Upper lobe of left lung (tissue), 6 donors: ENCODE results near the gene JMJD8. TPM values are rescaled to one million over a fixed set of nuclear protein-coding genes. Genes with fewer than 3 reads are reported as not detected.

ENCODE experiments used
- ATAC-seq, 2 donors: fragments of 200-7000 bp; cut with Tn5 transposase; one replicate each; pipeline ENCODE4 v1.9.1; 2022; ENCODE audit warnings: mild to moderate bottlenecking in 2 of 2, moderate library complexity in 2 of 2; ENCODE audit not compliant: low FRiP score in 2 of 2
- DNase-seq, 2 donors: peaks; one replicate each; pipeline ENCODE4 v3.0.0-alpha.2; 2019 to 2020
- H3K27ac ChIP-seq, 4 donors: fragments of 200-600 bp; sonication (generic); one replicate each; pipeline ENCODE4 v1.5.1; 2016 to 2019
- H3K27me3 ChIP-seq, 4 donors: fragments of 200-600 bp; sonication (generic); one replicate each; pipeline ENCODE4 v1.5.1; 2017 to 2019
- H3K36me3 ChIP-seq, 4 donors: fragments of 200-600 bp; sonication (generic); one replicate each; pipeline ENCODE4 v1.5.1; 2016 to 2019
- H3K4me1 ChIP-seq, 4 donors: fragments of 200-600 bp; sonication (generic); one replicate each; pipeline ENCODE4 v1.5.1; 2018 to 2019
- H3K4me3 ChIP-seq, 4 donors: fragments of 200-600 bp; sonication (generic); one replicate each; pipeline ENCODE4 v1.5.1; 2017 to 2019; ENCODE audit warnings: mild to moderate bottlenecking in 2 of 4, moderate library complexity in 1 of 4
- H3K9me3 ChIP-seq, 4 donors: fragments of 200-600 bp; sonication (generic); one replicate each; pipeline ENCODE4 v1.5.1; 2018 to 2019
- EP300 ChIP-seq, 4 donors: sonication (generic); formaldehyde crosslinking; IDR thresholded peaks; one replicate each; pipeline ENCODE4 v1.5.1; 2017; ENCODE audit warnings: antibody characterized with exemption in 4 of 4, control low read depth in 2 of 4
- POLR2A ChIP-seq, 4 donors: fragments of 450-650 bp; IDR thresholded peaks; one replicate each; pipeline ENCODE4 v1.5.1; 2016 to 2017; ENCODE audit warnings: antibody characterized with exemption in 4 of 4, mild to moderate bottlenecking in 2 of 4
- POLR2AphosphoS5 ChIP-seq, 2 donors: sonication (generic); formaldehyde crosslinking; IDR thresholded peaks; one replicate each; pipeline ENCODE4 v1.5.1; 2017; ENCODE audit warnings: antibody characterized with exemption in 2 of 2
- WGBS, 2 donors: methylation state at CpG; one replicate each; pipeline ENCODE4 v1.1.5; 2017 to 2018; 5-methylcytosine and 5-hydroxymethylcytosine counted together
- total RNA-seq, 6 donors: library from RNA; depleted of rRNA in 4 of 6; stranded (reverse); fragments of >200 nt in 4 of 6; gene quantifications; one replicate each; pipeline versions ENCODE4 v1.1.0 to v1.2.1, GENCODE V29; 2016 to 2021
- TF ChIP-seq, protein P1 (sequence below), 6 experiments: fragments of 450-650 bp in 4 of 6; fragments of 200-600 bp in 2 of 6; sonication (generic) in 2 of 6; IDR thresholded peaks; one replicate each; pipeline ENCODE4 v1.5.1; 2016 to 2019; ENCODE audit warnings: antibody characterized with exemption in 6 of 6
- donor health status: DM: no; HTN: no; CAD: no; lungs with moderate emphysema.
- donor health status: DM: no; HTN: yes; CAD: no; lungs with severe emphysema.

The JMJD8 gene, protein sequence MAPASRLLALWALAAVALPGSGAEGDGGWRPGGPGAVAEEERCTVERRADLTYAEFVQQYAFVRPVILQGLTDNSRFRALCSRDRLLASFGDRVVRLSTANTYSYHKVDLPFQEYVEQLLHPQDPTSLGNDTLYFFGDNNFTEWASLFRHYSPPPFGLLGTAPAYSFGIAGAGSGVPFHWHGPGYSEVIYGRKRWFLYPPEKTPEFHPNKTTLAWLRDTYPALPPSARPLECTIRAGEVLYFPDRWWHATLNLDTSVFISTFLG
- total RNA-seq, result 100 to 1,000 TPM in 1 of 6 donors, 10 to 100 TPM in 5; 60.0 to 109 (median 65.5) TPM

DNA sequence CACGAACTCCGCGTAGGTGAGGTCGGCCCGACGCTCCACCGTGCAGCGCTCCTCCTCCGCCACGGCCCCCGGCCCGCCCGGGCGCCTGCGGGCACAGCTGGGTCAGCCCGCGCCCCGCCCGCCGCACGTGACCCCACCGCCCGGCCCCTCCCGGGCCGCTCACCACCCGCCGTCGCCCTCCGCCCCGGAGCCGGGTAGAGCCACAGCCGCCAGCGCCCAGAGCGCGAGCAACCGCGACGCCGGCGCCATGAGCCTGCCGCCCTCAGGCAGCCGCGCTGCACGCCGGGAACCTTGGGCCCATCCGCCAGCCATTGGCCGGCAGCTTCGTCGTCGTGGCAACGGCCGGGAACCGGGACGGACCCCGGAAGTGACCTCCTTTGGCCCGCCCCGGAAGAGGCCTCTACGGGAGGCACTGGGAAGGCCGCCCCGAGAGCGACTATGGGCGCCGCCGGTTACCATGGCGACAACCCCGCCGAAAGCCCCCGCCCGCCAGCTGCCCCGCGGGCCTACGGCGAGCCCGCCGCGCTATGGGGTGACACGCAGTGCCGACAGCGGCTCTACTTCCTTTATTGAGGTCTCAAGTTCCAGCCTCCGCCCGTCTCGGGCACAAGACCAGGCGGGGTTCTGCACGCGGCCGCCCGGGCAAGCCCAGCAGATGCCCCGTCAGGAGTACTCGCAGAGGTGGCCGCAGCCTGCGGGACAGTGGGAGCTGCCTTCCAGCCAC is at the start of gene JMJD8:
Gene JMJD8 (minus strand): TSS at position 264 of the 724 bp plus-strand sequence. CDS start 15 bp downstream, at position 249.
- TF ChIP-seq EP300 (IDR thresholded peaks at IDR 0.05), result no peak
- TF ChIP-seq, protein P1, sequence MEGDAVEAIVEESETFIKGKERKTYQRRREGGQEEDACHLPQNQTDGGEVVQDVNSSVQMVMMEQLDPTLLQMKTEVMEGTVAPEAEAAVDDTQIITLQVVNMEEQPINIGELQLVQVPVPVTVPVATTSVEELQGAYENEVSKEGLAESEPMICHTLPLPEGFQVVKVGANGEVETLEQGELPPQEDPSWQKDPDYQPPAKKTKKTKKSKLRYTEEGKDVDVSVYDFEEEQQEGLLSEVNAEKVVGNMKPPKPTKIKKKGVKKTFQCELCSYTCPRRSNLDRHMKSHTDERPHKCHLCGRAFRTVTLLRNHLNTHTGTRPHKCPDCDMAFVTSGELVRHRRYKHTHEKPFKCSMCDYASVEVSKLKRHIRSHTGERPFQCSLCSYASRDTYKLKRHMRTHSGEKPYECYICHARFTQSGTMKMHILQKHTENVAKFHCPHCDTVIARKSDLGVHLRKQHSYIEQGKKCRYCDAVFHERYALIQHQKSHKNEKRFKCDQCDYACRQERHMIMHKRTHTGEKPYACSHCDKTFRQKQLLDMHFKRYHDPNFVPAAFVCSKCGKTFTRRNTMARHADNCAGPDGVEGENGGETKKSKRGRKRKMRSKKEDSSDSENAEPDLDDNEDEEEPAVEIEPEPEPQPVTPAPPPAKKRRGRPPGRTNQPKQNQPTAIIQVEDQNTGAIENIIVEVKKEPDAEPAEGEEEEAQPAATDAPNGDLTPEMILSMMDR (IDR thresholded peaks at IDR 0.05), result peak in 1 of 6 experiments; percentile 29
- peak; percentile 75 to 82 for TF ChIP-seq POLR2AphosphoS5 (IDR thresholded peaks at IDR 0.05)
- TF ChIP-seq POLR2A (IDR thresholded peaks at IDR 0.05), result peak in 1 of 4 donors; percentile 74
- no peaks in the 10 kb centered on the region for H3K27me3 ChIP-seq
- H3K36me3 ChIP-seq, result peaks cover 8 to 39% (median 23%) of the 10 kb centered on the region in 4 donors
- DNase-seq (peak; percentile 98), ATAC-seq (peak; percentile 85 to 86)
- H3K27ac ChIP-seq, result peak within 1 kb of the TSS; percentile 67 to 86 (median 82)
- H3K4me3 ChIP-seq, result peak within 1 kb of the TSS; percentile 69 to 84 (median 77)
- 0 to 5% methylated on average over 12 to 41 of the region's 91 CpGs for WGBS, 2 donors
- H3K9me3 ChIP-seq, result no peaks in the 10 kb centered on the region
- H3K4me1 ChIP-seq, result peaks cover 47 to 76% (median 57%) of the 10 kb centered on the region in 4 donors

DNA sequence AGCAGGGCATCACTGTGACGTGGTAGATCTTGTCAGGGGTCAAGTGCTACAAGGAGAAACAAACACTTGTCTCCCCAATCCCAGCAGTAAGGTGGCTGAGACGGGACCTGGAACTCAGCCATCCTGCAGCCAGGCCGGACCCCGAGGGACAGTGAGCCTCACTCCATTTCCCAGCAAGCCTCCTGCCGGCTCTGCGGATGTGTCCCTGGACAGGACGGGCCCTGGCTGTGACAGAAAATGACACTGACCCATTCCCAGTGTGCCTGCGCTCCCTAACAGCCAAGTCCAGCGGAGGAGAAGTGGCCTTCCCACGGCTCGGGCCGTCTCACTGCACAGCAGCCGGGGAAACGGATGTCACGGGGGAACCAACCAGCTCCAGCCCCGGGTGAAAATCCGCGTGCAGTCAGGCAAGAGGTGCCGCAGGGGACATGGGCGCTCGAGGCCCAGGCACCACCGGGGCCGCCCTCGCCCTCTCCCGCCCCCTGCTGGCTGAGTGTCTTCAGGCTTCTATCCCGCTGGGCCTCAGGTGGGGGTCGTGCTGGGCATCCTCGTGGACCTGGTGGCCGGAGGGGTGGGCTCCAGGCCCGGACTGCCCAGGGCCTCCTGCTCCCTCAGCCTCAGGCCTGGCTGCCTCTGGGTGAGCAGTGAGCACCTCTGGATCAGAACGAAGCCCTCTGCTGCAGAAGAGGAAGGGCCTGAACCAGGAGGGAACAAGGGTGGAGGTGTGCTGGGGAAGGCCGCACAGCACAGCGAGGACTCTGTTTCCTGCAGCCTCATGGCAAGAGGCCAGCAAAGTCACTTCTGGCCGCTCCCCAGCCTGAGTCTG is 49.5 kb upstream of the JMJD8 start:
- no peak overlapping the region for H3K27ac ChIP-seq
- no peaks in the 10 kb centered on the region for H3K27me3 ChIP-seq
- no peak overlapping the region for H3K4me3 ChIP-seq
- peak in 1 of 2 donors; percentile 85 for DNase-seq
- no peak for TF ChIP-seq POLR2AphosphoS5 (IDR thresholded peaks at IDR 0.05)
- no peak for TF ChIP-seq EP300 (IDR thresholded peaks at IDR 0.05)
- no peak for TF ChIP-seq POLR2A (IDR thresholded peaks at IDR 0.05)
- TF ChIP-seq, protein P1 (IDR thresholded peaks at IDR 0.05), result peak in 1 of 6 experiments; percentile 31
- peaks cover 3 to 5% (median 4%) of the 10 kb centered on the region in 4 donors for H3K4me1 ChIP-seq
- WGBS, 2 donors, result 92 to 98% methylated on average over 14 to 17 of the region's 34 CpGs
- peaks cover 2 to 77% (median 49%) of the 10 kb centered on the region in 4 donors for H3K36me3 ChIP-seq
- no peaks in the 10 kb centered on the region for H3K9me3 ChIP-seq
- ATAC-seq, result peak in 1 of 2 donors; percentile 26

DNA sequence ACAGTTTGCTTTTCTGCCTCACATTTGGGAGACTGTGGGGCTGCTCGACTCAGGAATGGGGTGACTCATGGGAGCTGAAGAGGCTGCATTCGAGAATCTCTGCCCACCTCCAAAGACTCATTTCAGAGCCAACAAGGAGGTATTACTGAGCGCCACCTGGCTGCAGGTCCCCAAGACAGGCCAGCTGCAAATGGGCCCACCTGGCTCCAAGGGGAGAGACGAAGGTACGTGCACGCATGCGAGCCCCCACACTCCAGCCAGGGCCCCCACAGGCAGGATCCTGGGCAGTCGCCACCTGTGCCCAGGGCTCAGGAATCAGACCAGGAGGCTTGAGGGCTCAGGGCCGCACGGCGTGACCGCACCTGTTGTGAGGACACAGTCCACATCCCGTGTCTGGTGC is 48.8 kb upstream of the JMJD8 start:
- TF ChIP-seq EP300 (IDR thresholded peaks at IDR 0.05) (no peak), POLR2A (IDR thresholded peaks at IDR 0.05) (no peak)
- TF ChIP-seq, protein P1 (IDR thresholded peaks at IDR 0.05), result no peak
- Histone ChIP-seq H3K36me3 (peaks cover 2 to 74% (median 49%) of the 10 kb centered on the region in 4 donors), H3K4me3 (no peak overlapping the region), H3K27ac (no peak overlapping the region), H3K9me3 (no peaks in the 10 kb centered on the region), H3K27me3 (peaks cover 0 to 5% (median 2%) of the 10 kb centered on the region in 4 donors), H3K4me1 (peaks cover 9 to 12% (median 11%) of the 10 kb centered on the region in 4 donors)
- no peak for ATAC-seq
- WGBS, 2 donors, result 78 to 90% methylated on average over 3 to 13 of the region's 13 CpGs
- DNase-seq, result peak in 1 of 2 donors; percentile 77

DNA sequence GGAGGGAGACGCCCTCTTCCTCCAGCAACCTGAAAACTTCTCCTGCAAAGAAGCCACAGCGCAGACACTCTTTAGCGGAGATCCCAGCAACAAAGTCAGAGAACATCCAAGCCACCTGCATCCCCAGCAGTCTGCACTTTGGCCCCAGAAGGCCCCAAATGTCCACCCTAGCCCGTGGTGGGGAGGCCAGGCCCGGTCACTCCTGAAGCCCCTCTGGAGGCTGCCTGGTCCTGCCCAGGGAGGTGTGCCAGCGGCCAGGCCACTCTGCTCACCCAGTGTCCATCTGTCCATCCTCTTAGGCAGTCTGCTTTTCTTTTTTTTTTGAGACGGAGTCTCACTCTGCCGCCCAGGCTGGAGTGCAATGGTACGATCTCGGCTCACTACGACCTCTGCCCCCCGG is 48.2 kb upstream of the JMJD8 start:
- WGBS, 2 donors, result 97 to 98% methylated on average over 10 to 12 of the region's 12 CpGs
- peaks cover 2 to 67% (median 46%) of the 10 kb centered on the region in 4 donors for H3K36me3 ChIP-seq
- TF ChIP-seq, protein P1 (IDR thresholded peaks at IDR 0.05), result no peak
- TF ChIP-seq POLR2AphosphoS5 (IDR thresholded peaks at IDR 0.05) (no peak), POLR2A (IDR thresholded peaks at IDR 0.05) (no peak), EP300 (IDR thresholded peaks at IDR 0.05) (no peak)
- peaks cover 15 to 18% (median 17%) of the 10 kb centered on the region in 4 donors for H3K4me1 ChIP-seq
- H3K4me3 ChIP-seq, result no peak overlapping the region
- H3K27ac ChIP-seq, result no peak overlapping the region
- ATAC-seq (no peak), DNase-seq (peak in 1 of 2 donors; percentile 52)
- H3K27me3 ChIP-seq, result peaks cover 0 to 11% (median 7%) of the 10 kb centered on the region in 4 donors
- H3K9me3 ChIP-seq, result no peaks in the 10 kb centered on the region
